BE2C (cell line): ENCODE data around the gene ZNF544.
A peak's percentile ranks its signal among the peaks of the same experiment; 100 is the strongest.
"Not testable (repeated sequence)": the region's sequence is repeated elsewhere in the genome, so short reads cannot be mapped to it uniquely, and the experiment has no call there.

Experiments used
- DNase-seq: peaks from one replicate; pipeline ENCODE4 v3.0.0-alpha.2; 2020
- H3K27me3 ChIP-seq: fragments of 250-450 bp; sonication (Bioruptor Pico); 2 replicates; pipeline ENCODE4 v1.5.1; 2020; ENCODE audit warnings: mild to moderate bottlenecking
- H3K36me3 ChIP-seq: fragments of 250-450 bp; sonication (Bioruptor Pico); 2 replicates; pipeline ENCODE4 v1.5.1; 2020; ENCODE audit warnings: mild to moderate bottlenecking
- H3K4me1 ChIP-seq: fragments of 250-450 bp; sonication (Bioruptor Pico); 2 replicates; pipeline ENCODE4 v1.5.1; 2020
- H3K4me3 ChIP-seq: 2 replicates; pipeline ENCODE4 v1.5.1; 2011; ENCODE audit warnings: low read depth, low read length
- H3K9me3 ChIP-seq: fragments of 250-450 bp; sonication (Bioruptor Pico); 2 replicates; pipeline ENCODE4 v1.5.1; 2020
- CTCF ChIP-seq: IDR thresholded peaks from 2 replicates; pipeline ENCODE4 v1.5.1; 2012; ENCODE audit warnings: mild to moderate bottlenecking, low read depth, low read length

The ZNF544 gene

GRCh38 chr19:58305065-58305931 is 76.6 kb downstream of the ZNF544 start, which contains the start of gene ERVK3-1:
Gene ERVK3-1, plus strand, starts transcription at chr19:58305377. Its CDS starts 6,792 bp downstream, at chr19:58312169.
- H3K36me3 ChIP-seq, result peaks cover 53% of the 10 kb centered on the region
- H3K9me3 ChIP-seq, result no peaks in the 10 kb centered on the region
- H3K27me3 ChIP-seq, result no peaks in the 10 kb centered on the region
- no peak for TF ChIP-seq CTCF
- H3K4me1 ChIP-seq, result no peaks in the 10 kb centered on the region
- peak; percentile 96 for DNase-seq
- H3K4me3 ChIP-seq, result peak within 1 kb of the TSS; percentile 97

GRCh38 chr19:58305932-58306323 is 77.2 kb downstream of the ZNF544 start:
- Histone ChIP-seq H3K4me1 (no peaks in the 10 kb centered on the region), H3K36me3 (peaks cover 51% of the 10 kb centered on the region), H3K27me3 (no peaks in the 10 kb centered on the region), H3K4me3 (peak overlapping the region; percentile 97), H3K9me3 (no peaks in the 10 kb centered on the region)
- no peak for TF ChIP-seq CTCF
- no peak for DNase-seq

GRCh38 chr19:58307736-58308135 is 79.0 kb downstream of the ZNF544 start:
- TF ChIP-seq CTCF, result no peak
- no peak for DNase-seq
- peaks cover 61% of the 10 kb centered on the region for H3K36me3 ChIP-seq

GRCh38 chr19:58310685-58311084 is 82.0 kb downstream of the ZNF544 start:
- peak; percentile 36 for DNase-seq
- H3K9me3 ChIP-seq, H3K4me3 ChIP-seq, H3K4me1 ChIP-seq, H3K27me3 ChIP-seq: not testable (repeated sequence)
- H3K36me3 ChIP-seq, result peaks cover 88% of the 10 kb centered on the region
- TF ChIP-seq CTCF, result peak; percentile 20

More at GRCh38 chr19:58307736-58308135, 79.0 kb downstream of the ZNF544 start:
- Histone ChIP-seq H3K4me3 (no peak overlapping the region), H3K9me3 (no peaks in the 10 kb centered on the region), H3K4me1 (no peaks in the 10 kb centered on the region), H3K27me3 (no peaks in the 10 kb centered on the region)

- Histone ChIP-seq H3K9me3 (no peaks in the 10 kb centered on the region), H3K36me3 (peaks cover 91% of the 10 kb centered on the region), H3K4me1 (no peaks in the 10 kb centered on the region), H3K4me3 (no peak overlapping the region), H3K27me3 (no peaks in the 10 kb centered on the region)
- TF ChIP-seq CTCF, result no peak
- no peak for DNase-seq
Observed at GRCh38 chr19:58311345-58311865, 82.7 kb downstream of the ZNF544 start.
